HT-29 (cell line): ENCODE measurements around the gene PIAS2. TPM values are rescaled to one million over a fixed set of nuclear protein-coding genes. Genes with fewer than 3 reads are reported as not detected.
"Not testable (repeated sequence)": the region's sequence is repeated elsewhere in the genome, so short reads cannot be mapped to it uniquely, and the experiment has no call there.

Source experiments
- DNase-seq: peaks from one replicate; pipeline ENCODE4 v3.0.0-alpha.2; 2015; ENCODE audit warnings: low spot score
- total RNA-seq: library from RNA; depleted of rRNA; stranded (reverse); fragments of >200 nt; shearing (Covaris generic); gene quantifications from 2 replicates; pipeline ENCODE4 v1.2.3, GENCODE V29; 2014

The PIAS2 gene
- total RNA-seq, 1 experiment from 2014 or later: 8.9 TPM

- DNase-seq: no peak
These were observed 7.8 kb downstream of the PIAS2 start for GRCh38 chr18:46909497-46909896.

- no peak for DNase-seq
These were observed 13.9 kb downstream of the PIAS2 start for GRCh38 chr18:46903406-46903805.

GRCh38 chr18:46899274-46899948, 17.9 kb downstream of the PIAS2 start:
- no peak for DNase-seq

- DNase-seq: no peak
These were observed 23.2 kb downstream of the PIAS2 start for GRCh38 chr18:46894124-46894523.

- DNase-seq: no peak
These were observed 23.9 kb downstream of the PIAS2 start for GRCh38 chr18:46893360-46893759.

- no peak for DNase-seq
These were observed 24.5 kb downstream of the PIAS2 start for GRCh38 chr18:46892842-46893241.

GRCh38 chr18:46891742-46892214, 25.5 kb downstream of the PIAS2 start:
- DNase-seq: no peak

- no peak for DNase-seq
These were observed 28.3 kb downstream of the PIAS2 start for GRCh38 chr18:46888965-46889364.

GRCh38 chr18:46886893-46887292, 30.4 kb downstream of the PIAS2 start:
- no peak for DNase-seq

- no peak for DNase-seq
These were observed 34.1 kb downstream of the PIAS2 start for GRCh38 chr18:46883180-46883579.

- DNase-seq: peak; percentile 38
These were observed 39.8 kb downstream of the PIAS2 start for GRCh38 chr18:46877329-46877987.

GRCh38 chr18:46868169-46868921, 49.0 kb downstream of the PIAS2 start:
- no peak for DNase-seq

- DNase-seq: no peak
These were observed 49.8 kb downstream of the PIAS2 start for GRCh38 chr18:46867367-46868143.

GRCh38 chr18:46866523-46866922, 50.8 kb downstream of the PIAS2 start:
- DNase-seq: no peak

- DNase-seq: not testable (repeated sequence)
These were observed 52.1 kb downstream of the PIAS2 start for GRCh38 chr18:46865245-46865644.

- DNase-seq: no peak
These were observed 57.5 kb downstream of the PIAS2 start for GRCh38 chr18:46859855-46860254.

GRCh38 chr18:46858290-46858689, 59.0 kb downstream of the PIAS2 start:
- DNase-seq: no peak

- no peak for DNase-seq
These were observed 60.3 kb downstream of the PIAS2 start for GRCh38 chr18:46856973-46857372.

GRCh38 chr18:46849007-46849406, 68.3 kb downstream of the PIAS2 start:
- DNase-seq: no peak

GRCh38 chr18:46843372-46843771, 73.9 kb downstream of the PIAS2 start:
- DNase-seq: no peak

GRCh38 chr18:46842583-46842982, 74.7 kb downstream of the PIAS2 start:
- DNase-seq: no peak

GRCh38 chr18:46833899-46834298, 83.4 kb downstream of the PIAS2 start:
- no peak for DNase-seq
